IMR-90 (cell line): ENCODE measurements around the gene LIN7B. TPM values are rescaled to one million over a fixed set of nuclear protein-coding genes. Genes with fewer than 3 reads are reported as not detected.

Source experiments
- ATAC-seq: fragments of 200-7000 bp; cut with Tn5 transposase; 2 replicates; pipeline ENCODE4 v1.9.1; 2020; ENCODE audit warnings: low read depth, mild to moderate bottlenecking, moderate library complexity
- BruUV-seq: library from RNA; stranded (reverse); fragments of 400-500 nt; replicated peaks from 2 replicates; lab custom pipeline; 2021; lab: Mats Ljungman, UMichigan
- CTCF ChIA-PET: fragments of 300-600 bp; formaldehyde crosslinking; extraction: SDS; loops from one replicate; lab custom pipeline; 2021; ENCODE audit warnings: antibody characterized with exemption; lab: Yijun Ruan, JAX
- POLR2A ChIA-PET: fragments of 300-600 bp; sonication (Branson Sonifier 250); formaldehyde crosslinking; loops from one replicate; lab custom pipeline; 2022; ENCODE audit warnings: antibody characterized with exemption; ENCODE audit not compliant: unreplicated experiment; lab: Charles Lee
- DNase-seq: peaks from one replicate; pipeline ENCODE4 v3.0.0; 2013
- H2AFZ ChIP-seq: replicated peaks from 2 replicates; pipeline ENCODE3; 2013; ENCODE audit warnings: low read length, mild to moderate bottlenecking; ENCODE audit not compliant: poor library complexity
- H2AK5ac ChIP-seq: 2 replicates; pipeline ENCODE4 v1.6.1; 2013; ENCODE audit warnings: low read depth, low read length, inconsistent platforms
- H2AK9ac ChIP-seq: replicated peaks from 2 replicates; pipeline ENCODE3; 2013; ENCODE audit warnings: mild to moderate bottlenecking, low read depth, low read length, moderate library complexity; ENCODE audit not compliant: poor library complexity
- H2BK120ac ChIP-seq: 2 replicates; pipeline ENCODE4 v1.6.1; 2013; ENCODE audit warnings: low read depth, low read length, inconsistent platforms
- H2BK15ac ChIP-seq: 3 replicates; pipeline ENCODE4 v1.6.1; 2013; ENCODE audit warnings: low read depth, low read length, inconsistent platforms
- H2BK20ac ChIP-seq: 2 replicates; pipeline ENCODE4 v1.6.1; 2013; ENCODE audit warnings: low read depth, mild to moderate bottlenecking, inconsistent platforms, low read length, moderate library complexity
- H2BK5ac ChIP-seq: 2 replicates; pipeline ENCODE4 v1.6.1; 2013; ENCODE audit warnings: mild to moderate bottlenecking, low read depth, low read length, inconsistent platforms; ENCODE audit not compliant: poor library complexity, severe bottlenecking
- H3K14ac ChIP-seq: replicated peaks from 2 replicates; pipeline ENCODE4 v1.6.1; 2013; ENCODE audit warnings: low read depth, low read length, inconsistent platforms
- H3K18ac ChIP-seq: 2 replicates; pipeline ENCODE4 v1.6.1; 2013; ENCODE audit warnings: low read depth, low read length, control low read depth
- H3K23ac ChIP-seq: 2 replicates; pipeline ENCODE4 v1.6.1; 2013; ENCODE audit warnings: low read depth, low read length, inconsistent platforms
- H3K27ac ChIP-seq: 2 replicates; pipeline ENCODE4 v1.5.1; 2013; ENCODE audit warnings: mild to moderate bottlenecking, control low read depth, low read length; ENCODE audit not compliant: insufficient read depth
- H3K27me3 ChIP-seq: 2 replicates; pipeline ENCODE4 v1.6.1; 2013; ENCODE audit warnings: low read length; ENCODE audit not compliant: control insufficient read depth, insufficient read depth
- H3K36me3 ChIP-seq: 2 replicates; pipeline ENCODE4 v1.6.1; 2013; ENCODE audit warnings: low read length, mixed read lengths; ENCODE audit not compliant: control insufficient read depth, insufficient read depth
- H3K4ac ChIP-seq: 2 replicates; pipeline ENCODE4 v1.6.1; 2013; ENCODE audit warnings: low read depth, low read length, inconsistent platforms
- H3K4me1 ChIP-seq: 2 replicates; pipeline ENCODE4 v1.6.1; 2013; ENCODE audit warnings: low read length, mixed read lengths; ENCODE audit not compliant: control insufficient read depth, insufficient read depth
- H3K4me2 ChIP-seq: 2 replicates; pipeline ENCODE4 v1.6.1; 2013; ENCODE audit warnings: low read depth, mild to moderate bottlenecking, control low read depth, low read length, moderate library complexity
- H3K4me3 ChIP-seq: 2 replicates; pipeline ENCODE4 v1.5.1; 2013; ENCODE audit warnings: low read depth, mild to moderate bottlenecking, control low read depth, low read length, moderate library complexity; ENCODE audit not compliant: insufficient read depth
- H3K56ac ChIP-seq: 2 replicates; pipeline ENCODE4 v1.6.1; 2013; ENCODE audit warnings: low read length, inconsistent platforms; ENCODE audit not compliant: insufficient read depth; ENCODE audit errors: extremely low read depth
- H3K79me1 ChIP-seq, 2 experiments: 2 replicates each; pipeline ENCODE4 v1.6.1; 2013; ENCODE audit warnings: low read length in 2 of 2, inconsistent platforms in 1 of 2, low read depth in 1 of 2
- H3K9ac ChIP-seq: 2 replicates; pipeline ENCODE4 v1.6.1; 2013; ENCODE audit warnings: low read depth, low read length, control low read depth
- H3K9me1 ChIP-seq: 2 replicates; pipeline ENCODE4 v1.6.1; 2013; ENCODE audit warnings: low read length, inconsistent platforms; ENCODE audit not compliant: insufficient read depth
- H3K9me3 ChIP-seq: 2 replicates; pipeline ENCODE4 v1.6.1; 2013; ENCODE audit warnings: low read length; ENCODE audit not compliant: control insufficient read depth, insufficient read depth
- H4K20me1 ChIP-seq: 2 replicates; pipeline ENCODE4 v1.6.1; 2013; ENCODE audit warnings: low read length, inconsistent platforms; ENCODE audit not compliant: insufficient read depth
- H4K5ac ChIP-seq: 2 replicates; pipeline ENCODE4 v1.6.1; 2013; ENCODE audit warnings: mild to moderate bottlenecking, low read depth, low read length, control low read depth
- H4K8ac ChIP-seq, 2 experiments: 2 replicates each; pipeline ENCODE4 v1.6.1; 2013; ENCODE audit warnings: low read depth in 2 of 2, low read length in 2 of 2, control low read depth in 1 of 2, inconsistent platforms in 1 of 2
- H4K91ac ChIP-seq: 2 replicates; pipeline ENCODE4 v1.6.1; 2013; ENCODE audit warnings: low read depth, low read length, inconsistent platforms; ENCODE audit not compliant: insufficient read depth
- BHLHE40 ChIP-seq: fragments of 150-350 bp; IDR thresholded peaks from 2 replicates; pipeline ENCODE4 v1.6.1; 2016; ENCODE audit warnings: mild to moderate bottlenecking, low read depth, low read length
- CTCF ChIP-seq: conservative IDR thresholded peaks from 2 replicates; pipeline ENCODE4 v1.5.1; 2012; ENCODE audit warnings: mild to moderate bottlenecking, low read depth, low read length, improper control_type of control experiment
- RAD21 ChIP-seq: IDR thresholded peaks from 2 replicates; pipeline ENCODE4 v1.6.1; 2012; ENCODE audit warnings: low read length, improper control_type of control experiment
- WGBS, 2 experiments: methylation state at CpG; one replicate each; pipeline versions ENCODE4 v1.1.5 to v1.1.7; 2013; ENCODE audit warnings: missing lambda C conversion rate in 2 of 2; ENCODE audit not compliant: insufficient read length in 1 of 2; ENCODE audit errors: extremely low coverage in 2 of 2; 5-methylcytosine and 5-hydroxymethylcytosine counted together
- dilution Hi-C: fragments of 300-500 bp; cut with HindIII; formaldehyde crosslinking; loops from one replicate; pipeline ENCODE4 v1.14.3; 2018; ENCODE audit warnings: low sequenced_read_pairs; ENCODE audit not compliant: unreplicated experiment
- in situ Hi-C: fragments of 300-500 bp; cut with MboI; formaldehyde crosslinking; loops from 3 replicates; pipeline ENCODE4 v1.14.3; 2019; ENCODE audit warnings: low sequenced_read_pairs, inconsistent platforms, mixed read lengths
- intact Hi-C: fragments of 100-400 bp; cut with micrococcal nuclease; formaldehyde crosslinking; loops from 2 replicates; pipeline ENCODE4 v1.10.0; 2022
- polyA plus RNA-seq, 3 experiments: library from polyadenylated mRNA; depleted of rRNA; stranded (reverse); fragments of >200 nt; gene quantifications; 2 replicates each; pipeline ENCODE4 v1.2.3, GENCODE V29; 2012; ENCODE audit warnings: low replicate concordance in 1 of 3
- total RNA-seq: library from RNA; depleted of rRNA; stranded (reverse); fragments of >200 nt; gene quantifications from 2 replicates; pipeline ENCODE4 v1.2.3, GENCODE V29; 2012

LIN7B gene
- total and polyA plus RNA-seq, 2 of the 4 experiments (the other 2 are of a cell fraction), result 3.8 to 8.0 TPM

- intact Hi-C loops (no loop called here), dilution Hi-C loops (no loop called here), in situ Hi-C loops (no loop called here)
- Histone ChIP-seq H3K14ac (peak overlapping the region; percentile 29), H3K4me2 (peak overlapping the region; percentile 82), H2AK9ac (peak overlapping the region; percentile 91), H3K4me1 (peaks cover 8% of the 10 kb centered on the region), H2AK5ac (peak overlapping the region; percentile 52), H3K79me1 (peaks cover 4 to 39% of the 10 kb centered on the region in 2 experiments; a peak in 3 of 4 replicates), H2BK5ac (peak overlapping the region; percentile 43), H3K9ac (peak overlapping the region; percentile 52), H4K91ac (peak overlapping the region; percentile 66; the same call in 1 of the 2 replicates), H3K4ac (peak overlapping the region; percentile 55), H2AFZ (peak overlapping the region; percentile 97), H3K4me3 (peak overlapping the region; percentile 59), H4K20me1 (peaks cover 3% of the 10 kb centered on the region), H2BK120ac (no peak overlapping the region), H3K9me3 (no peaks in the 10 kb centered on the region), H4K8ac (peak overlapping the region; percentile 57 to 91; a peak in 3 of 4 replicates), H3K56ac (no peak overlapping the region), H3K23ac (peak overlapping the region; percentile 46; the same call in 1 of the 2 replicates), H3K27ac (peak overlapping the region; percentile 81), H3K18ac (no peak overlapping the region), H3K36me3 (no peaks in the 10 kb centered on the region), H3K9me1 (peaks cover 19% of the 10 kb centered on the region), H2BK15ac (no peak overlapping the region), H3K27me3 (peaks cover 8% of the 10 kb centered on the region), H4K5ac (peak overlapping the region; percentile 10; the same call in 1 of the 2 replicates), H2BK20ac (no peak overlapping the region)
- ATAC-seq (no peak), DNase-seq (no peak)
- WGBS, 2 experiments, result 94% methylated on average over 16 of the region's 26 CpGs; no CpG with 5 or more reads in 1 of the 2 experiments
- BruUV-seq, result no TSS peak
- TF ChIP-seq BHLHE40 (peak; percentile 27; the same call in 1 of the 2 replicates), CTCF (no peak), RAD21 (no peak)
- CTCF ChIA-PET, result interaction anchor here (1.4 kb wide), 1 partner anchor 20 kb away, joined by 4 read pairs; no protein-coding TSS in a partner anchor
- POLR2A ChIA-PET, result interaction anchor here (0.5 kb wide), 1 partner anchor 23 kb away, joined by 8 read pairs; no protein-coding TSS in a partner anchor
Observed at GRCh38 chr19:49117677-49118564, 3.8 kb downstream of the LIN7B start.
